GM12878 (cell line): ENCODE measurements around the gene COPZ2. TPM values are rescaled to one million over a fixed set of nuclear protein-coding genes. Genes with fewer than 3 reads are reported as not detected.

Source experiments
- ATAC-seq: fragments of 200-7000 bp; cut with Tn5 transposase; 3 replicates; pipeline ENCODE4 v1.9.1; 2020; ENCODE audit warnings: mild to moderate bottlenecking, moderate library complexity
- BruUV-seq: library from RNA; stranded (reverse); fragments of 400-500 nt; replicated peaks from 2 replicates; lab custom pipeline; 2021; lab: Mats Ljungman, UMichigan
- CTCF ChIA-PET: fragments of 300-600 bp; sonication (Branson Sonifier 250); formaldehyde crosslinking; extraction: SDS; loops from one replicate; lab custom pipeline; 2021; ENCODE audit warnings: inconsistent platforms; lab: Yijun Ruan, JAX
- POLR2A ChIA-PET: fragments of 350-600 bp; formaldehyde crosslinking; extraction: SDS; loops from one replicate; lab custom pipeline; 2021; ENCODE audit warnings: inconsistent platforms; lab: Charles Lee
- RAD21 ChIA-PET: fragments of 300-600 bp; sonication (Branson Sonifier 250); formaldehyde crosslinking; loops from one replicate; lab custom pipeline; 2023; ENCODE audit warnings: antibody characterized with exemption; ENCODE audit not compliant: unreplicated experiment; lab: Charles Lee
- SMC1A ChIA-PET: fragments of 300-600 bp; sonication (Branson Sonifier 250); formaldehyde crosslinking; loops from one replicate; lab custom pipeline; 2023; ENCODE audit not compliant: unreplicated experiment, uncharacterized antibody; lab: Charles Lee
- DNase-seq: peaks from one replicate; pipeline ENCODE4 v3.0.0-alpha.2; 2011; ENCODE audit warnings: low read depth, low spot score
- FAIRE-seq: peaks from 3 replicates; lab custom pipeline; 2011; peaks lifted over from hg19 to GRCh38; lab: Jason Lieb, UNC
- H2AFZ ChIP-seq: 2 replicates; pipeline ENCODE4 v1.6.0; 2011; ENCODE audit warnings: low read depth, low read length, control low read depth; ENCODE audit not compliant: control insufficient read depth
- H3K27ac ChIP-seq: 2 replicates; pipeline ENCODE4 v1.5.1; 2011; ENCODE audit warnings: control low read depth; ENCODE audit not compliant: control insufficient read depth, insufficient read depth
- H3K27me3 ChIP-seq, 2 experiments: replicated peaks in 1 of 2; 2 replicates each; pipeline versions ENCODE4 v1.6.0 to v1.6.1; 2011; ENCODE audit warnings: low read length in 1 of 2; ENCODE audit not compliant: control insufficient read depth in 2 of 2, insufficient read depth in 2 of 2
- H3K36me3 ChIP-seq, 2 experiments: 2 replicates each; pipeline ENCODE4 v1.5.1; 2011; ENCODE audit warnings: low read length in 1 of 2; ENCODE audit not compliant: control insufficient read depth in 2 of 2, insufficient read depth in 2 of 2
- H3K4me1 ChIP-seq: 2 replicates; pipeline ENCODE4 v1.6.1; 2011; ENCODE audit warnings: mild to moderate bottlenecking, low read length, moderate library complexity, mixed read lengths; ENCODE audit not compliant: control insufficient read depth, insufficient read depth
- H3K4me2 ChIP-seq: 2 replicates; pipeline ENCODE4 v1.6.0; 2011; ENCODE audit warnings: control low read depth; ENCODE audit not compliant: control insufficient read depth, insufficient read depth
- H3K4me3 ChIP-seq: fragments of 200-600 bp; sonication (generic); 2 replicates; pipeline ENCODE4 v1.5.1; 2016
- H3K79me2 ChIP-seq: 2 replicates; pipeline ENCODE4 v1.6.0; 2011; ENCODE audit warnings: low read length; ENCODE audit not compliant: control insufficient read depth, insufficient read depth
- H3K9ac ChIP-seq: 2 replicates; pipeline ENCODE4 v1.8.0; 2011; ENCODE audit warnings: low read length, control low read depth, mixed read lengths; ENCODE audit not compliant: control insufficient read depth, insufficient read depth
- H3K9me3 ChIP-seq: replicated peaks from 3 replicates; pipeline ENCODE4 v1.5.1; 2011; ENCODE audit warnings: mild to moderate bottlenecking, low read length; ENCODE audit not compliant: control insufficient read depth, insufficient read depth
- H4K20me1 ChIP-seq: 2 replicates; pipeline ENCODE4 v1.6.0; 2011; ENCODE audit not compliant: control insufficient read depth, insufficient read depth
- CREB1 ChIP-seq: IDR thresholded peaks from 2 replicates; pipeline ENCODE4 v1.6.1; 2012; ENCODE audit warnings: low read depth, mild to moderate bottlenecking, inconsistent platforms
- CUX1 ChIP-seq: IDR thresholded peaks from 2 replicates; pipeline ENCODE4 v1.6.1; 2012; ENCODE audit warnings: improper control_type of control experiment, low read depth, low read length; ENCODE audit not compliant: insufficient replicate concordance
- EED ChIP-seq: sonication (generic); IDR thresholded peaks from 2 replicates; pipeline ENCODE4 v1.6.1; 2016; ENCODE audit warnings: antibody characterized with exemption, low read depth
- NBN ChIP-seq: fragments of 450-650 bp; IDR thresholded peaks from 2 replicates; pipeline ENCODE4 v1.6.1; 2016
- NFXL1 ChIP-seq: fragments of 450-650 bp; IDR thresholded peaks from 2 replicates; pipeline ENCODE4 v1.6.1; 2017; ENCODE audit warnings: antibody characterized with exemption, mild to moderate bottlenecking, borderline replicate concordance
- NKRF ChIP-seq: fragments of 450-650 bp; conservative IDR thresholded peaks from 2 replicates; pipeline ENCODE4 v1.6.1; 2017; ENCODE audit warnings: mild to moderate bottlenecking, moderate library complexity
- RB1 ChIP-seq: fragments of 450-650 bp; formaldehyde crosslinking; IDR thresholded peaks from 2 replicates; pipeline ENCODE4 v1.6.1; 2017; ENCODE audit warnings: mild to moderate bottlenecking, borderline replicate concordance
- RCOR1 ChIP-seq: conservative IDR thresholded peaks from 2 replicates; pipeline ENCODE4 v1.6.1; 2012; ENCODE audit warnings: low read depth, low read length, improper control_type of control experiment
- RUNX3 ChIP-seq: IDR thresholded peaks from 2 replicates; pipeline ENCODE4 v1.6.1; 2012; ENCODE audit warnings: low read length, inconsistent platforms
- SMARCA5 ChIP-seq: fragments of 450-650 bp; IDR thresholded peaks from 2 replicates; pipeline ENCODE4 v1.6.1; 2017; ENCODE audit warnings: mild to moderate bottlenecking
- SUPT20H ChIP-seq: IDR thresholded peaks from 2 replicates; pipeline ENCODE4 v1.6.1; 2011; ENCODE audit warnings: low read depth, mild to moderate bottlenecking, low read length, moderate library complexity, borderline replicate concordance; ENCODE audit not compliant: control insufficient read depth
- ZNF207 ChIP-seq: fragments of 450-650 bp; IDR thresholded peaks from 2 replicates; pipeline ENCODE4 v1.6.1; 2014; ENCODE audit warnings: antibody characterized with exemption, mild to moderate bottlenecking, borderline replicate concordance
- ZNF217 ChIP-seq: fragments of 450-650 bp; IDR thresholded peaks from 2 replicates; pipeline ENCODE4 v1.6.1; 2017; ENCODE audit warnings: antibody characterized with exemption, mild to moderate bottlenecking
- WGBS: methylation state at CpG from one replicate; pipeline ENCODE4 v1.1.6; 2016; ENCODE audit warnings: low lambda C conversion rate; ENCODE audit not compliant: insufficient replicate concordance, insufficient coverage; ENCODE audit errors: missing lambda C conversion rate; 5-methylcytosine and 5-hydroxymethylcytosine counted together
- in situ Hi-C: fragments of 300-500 bp; cut with MboI; formaldehyde crosslinking; loops from 9 replicates; pipeline ENCODE4 v1.14.3; 2018; ENCODE audit warnings: mixed read lengths
- intact Hi-C: fragments of 100-400 bp; cut with micrococcal nuclease; formaldehyde crosslinking; loops from one replicate; pipeline ENCODE4 v1.14.2; 2022; ENCODE audit not compliant: unreplicated experiment
- polyA plus RNA-seq, 11 experiments: library from polyadenylated mRNA; depleted of rRNA in 4 of 11; unstranded in 6 of 11; stranded (reverse) in 5 of 11; fragments of >200 nt; fragmentation: Nextera tagmentation in 4 of 11; fragmentation: Illumina TruSeq in 1 of 11; extraction: Ambion mirVana in 4 of 11; extraction: Trizol in 1 of 11; gene quantifications; 1 replicate in 1 of 11; 2 replicates in 10 of 11; pipeline versions ENCODE4 v1.2.1 to v1.2.3, GENCODE V29; 2011 to 2016; ENCODE audit warnings: inconsistent platforms in 2 of 11, missing spikeins in 2 of 11, low read depth in 1 of 11
- total RNA-seq, 4 experiments: library from RNA; depleted of rRNA in 3 of 4; stranded (reverse); fragments of >200 nt in 3 of 4; fragmentation: Illumina TruSeq in 1 of 4; extraction: Trizol in 1 of 4; gene quantifications; 2 replicates each; pipeline versions ENCODE4 v1.2.1 to v1.2.3, GENCODE V29; 2013 to 2021

COPZ2 gene
- total and polyA plus RNA-seq, 10 of the 15 experiments (the other 5 are each of a cell fraction or from before 2014, with no cell fraction given) = 0.20 to 4.3 (median 2.6) TPM

- FAIRE-seq (no peak), ATAC-seq (peak; percentile 44), DNase-seq (no peak)
- intact Hi-C loops = loop anchor here (1.0 to 5.0 kb wide), 2 partner anchors 107 to 313 kb away; no protein-coding TSS in a partner anchor
- ChIA-PET RAD21 (interaction anchor here (0.5 to 5.1 kb wide), 19 partner anchors 12 to 1371 kb away, joined by 3 to 117 read pairs (median 7); partner anchors contain the start of genes CDK5RAP3, COPZ2, HOXB5 and HOXB9), CTCF (interaction anchor here (0.7 to 7.9 kb wide), 30 partner anchors 10 to 597 kb away, joined by 3 to 176 read pairs (median 9); partner anchors contain the start of genes CDK5RAP3, COPZ2, HOXB5 and NFE2L1), POLR2A (interaction anchor here (1.0 to 3.7 kb wide), 3 partner anchors 24 to 89 kb away, joined by 3 to 29 read pairs (median 5); partner anchors contain the start of gene NFE2L1), SMC1A (interaction anchor here (0.6 to 7.4 kb wide), 12 partner anchors 13 to 588 kb away, joined by 3 to 100 read pairs (median 4); partner anchors contain the start of gene NFE2L1)
- BruUV-seq = no TSS peak
- Histone ChIP-seq H3K27ac (no peak overlapping the region), H3K4me1 (peaks cover 27% of the 10 kb centered on the region), H3K4me3 (peak overlapping the region; percentile 80), H2AFZ (peak overlapping the region; percentile 25), H3K79me2 (no peaks in the 10 kb centered on the region), H3K4me2 (peak overlapping the region; percentile 100), H3K9me3 (no peaks in the 10 kb centered on the region), H3K36me3 (no peaks in the 10 kb centered on the region), H3K9ac (peak overlapping the region; percentile 5; the same call in 1 of the 2 replicates), H3K27me3 (no peaks in the 10 kb centered on the region; a peak in 2 of 4 replicates), H4K20me1 (peaks cover 5% of the 10 kb centered on the region; the same call in 1 of the 2 replicates)
- 1% methylated on average over 52 of the region's 54 CpGs for WGBS
- in situ Hi-C loops = loop anchor here (5.0 kb wide), 2 partner anchors 43 to 113 kb away; no protein-coding TSS in a partner anchor
- TF ChIP-seq CUX1 = no peak
- 0 out of 2 replicates have a peak, but pooled peaks have one; percentile 81 for TF ChIP-seq ZNF207
- peak; percentile 82; the same call in 1 of the 2 replicates for TF ChIP-seq NKRF
- TF ChIP-seq RB1 = peak; percentile 45; the same call in 1 of the 2 replicates
- TF ChIP-seq CREB1 = 0 out of 2 replicates have a peak, but pooled peaks have one; percentile 8
- TF ChIP-seq NFXL1 = 0 out of 2 replicates have a peak, but pooled peaks have one; percentile 38
- peak; percentile 33; the same call in 1 of the 2 replicates for TF ChIP-seq RUNX3
- TF ChIP-seq EED = no peak
- peak; percentile 58; the same call in 1 of the 2 replicates for TF ChIP-seq ZNF217
- TF ChIP-seq NBN = 0 out of 2 replicates have a peak, but pooled peaks have one; percentile 50
- TF ChIP-seq RCOR1 = no peak
- peak; percentile 85 for TF ChIP-seq SMARCA5
- TF ChIP-seq SUPT20H = no peak
These were observed 13.2 kb downstream of the COPZ2 start for GRCh38 chr17:48024149-48025039.
